GF-D8 (cell line): ENCODE results near the gene PTAFR.

Experiments used
- DNase-seq: peaks from one replicate; lab custom pipeline; 2025; lab: John Stamatoyannopoulos, UW

Gene PTAFR

GRCh38 chr1:28178690-28179485 lies 2.4 kb upstream of the PTAFR start:
- no peak for DNase-seq

- no peak for DNase-seq
Observed at GRCh38 chr1:28175955-28176485, 470 bp downstream of the PTAFR start.

- no peak for DNase-seq
Observed at GRCh38 chr1:28173980-28174297, 2.6 kb downstream of the PTAFR start.

GRCh38 chr1:28173151-28173979 lies 3.1 kb downstream of the PTAFR start:
- no peak for DNase-seq

- peak; percentile 97 for DNase-seq
Observed at GRCh38 chr1:28172713-28173150, 3.8 kb downstream of the PTAFR start.

- DNase-seq: no peak
Observed at GRCh38 chr1:28171246-28171645, 5.2 kb downstream of the PTAFR start.

- no peak for DNase-seq
Observed at GRCh38 chr1:28170001-28170596, 6.4 kb downstream of the PTAFR start.

GRCh38 chr1:28163496-28164161 lies 12.9 kb downstream of the PTAFR start:
- no peak for DNase-seq

- DNase-seq: no peak
Observed at GRCh38 chr1:28162151-28162550, 14.3 kb downstream of the PTAFR start.

- DNase-seq: no peak
Observed at GRCh38 chr1:28161751-28162150, 14.7 kb downstream of the PTAFR start.

- DNase-seq: no peak
Observed at GRCh38 chr1:28160782-28161266, 15.7 kb downstream of the PTAFR start.

- no peak for DNase-seq
Observed at GRCh38 chr1:28159680-28160079, 16.8 kb downstream of the PTAFR start.

GRCh38 chr1:28159243-28159642 lies 17.2 kb downstream of the PTAFR start:
- no peak for DNase-seq

- DNase-seq: no peak
Observed at GRCh38 chr1:28157894-28158293, 18.6 kb downstream of the PTAFR start.

GRCh38 chr1:28156821-28157220 lies 19.7 kb downstream of the PTAFR start:
- DNase-seq: peak; percentile 77

GRCh38 chr1:28155628-28156027 lies 20.9 kb downstream of the PTAFR start:
- no peak for DNase-seq

GRCh38 chr1:28154078-28154594 lies 22.4 kb downstream of the PTAFR start:
- no peak for DNase-seq

- DNase-seq: no peak
Observed at GRCh38 chr1:28150125-28150780, 26.2 kb downstream of the PTAFR start.

GRCh38 chr1:28148880-28149195 lies 27.7 kb downstream of the PTAFR start:
- DNase-seq: no peak

GRCh38 chr1:28147264-28148094 lies 29.0 kb downstream of the PTAFR start:
- DNase-seq: no peak
